Measurements from ENCODE around the gene TGFB1. TPM values are rescaled to one million over a fixed set of nuclear protein-coding genes. Genes with fewer than 3 reads are reported as not detected.
A peak's percentile ranks its signal among the peaks of the same experiment; 100 is the strongest.
"Not testable (repeated sequence)": the region's sequence is repeated elsewhere in the genome, so short reads cannot be mapped to it uniquely, and the experiment has no call there.

The TGFB1 gene
- total RNA-seq, 1 donor from 2014 or later = 193 TPM

GRCh38 chr19:41295499-41295898 is 58.2 kb downstream of the TGFB1 start:
- H3K27ac Mint-ChIP-seq (ENCODE audit: unreplicated experiment) = peak overlapping the region; percentile 30
- DNase-seq (ENCODE audit: low spot score) = no peak
- H3K4me3 Mint-ChIP-seq (ENCODE audit: unreplicated experiment) = peak overlapping the region; percentile 71
- H3K4me1 Mint-ChIP-seq (ENCODE audit: unreplicated experiment) = peaks cover 23% of the 10 kb centered on the region
- H3K27me3 Mint-ChIP-seq (ENCODE audit: unreplicated experiment) = no peaks in the 10 kb centered on the region
- H3K36me3 Mint-ChIP-seq (ENCODE audit: low read depth, unreplicated experiment) = peaks cover 82% of the 10 kb centered on the region
- H3K9me3 Mint-ChIP-seq (ENCODE audit: unreplicated experiment) = no peaks in the 10 kb centered on the region
- no peak for TF ChIP-seq CTCF (IDR thresholded peaks at IDR 0.05; ENCODE audit: unreplicated experiment)

- Mint-ChIP-seq H3K4me3 (ENCODE audit: unreplicated experiment) (peak overlapping the region; percentile 77), H3K27me3 (ENCODE audit: unreplicated experiment) (no peaks in the 10 kb centered on the region), H3K27ac (ENCODE audit: unreplicated experiment) (no peak overlapping the region), H3K4me1 (ENCODE audit: unreplicated experiment) (peaks cover 13% of the 10 kb centered on the region), H3K36me3 (ENCODE audit: low read depth, unreplicated experiment) (peaks cover 75% of the 10 kb centered on the region), H3K9me3 (ENCODE audit: unreplicated experiment) (no peaks in the 10 kb centered on the region)
- no peak for TF ChIP-seq CTCF (IDR thresholded peaks at IDR 0.05; ENCODE audit: unreplicated experiment)
- no peak for DNase-seq (ENCODE audit: low spot score)
Observed at GRCh38 chr19:41294393-41294792, 59.3 kb downstream of the TGFB1 start.

GRCh38 chr19:41289814-41290213 is 63.9 kb downstream of the TGFB1 start:
- not testable (repeated sequence) for H3K27me3 Mint-ChIP-seq (ENCODE audit: unreplicated experiment); DNase-seq (ENCODE audit: low spot score); H3K4me3 Mint-ChIP-seq (ENCODE audit: unreplicated experiment); H3K4me1 Mint-ChIP-seq (ENCODE audit: unreplicated experiment); H3K9me3 Mint-ChIP-seq (ENCODE audit: unreplicated experiment); H3K27ac Mint-ChIP-seq (ENCODE audit: unreplicated experiment)
- H3K36me3 Mint-ChIP-seq (ENCODE audit: low read depth, unreplicated experiment) = peaks cover 47% of the 10 kb centered on the region

GRCh38 chr19:41288673-41289530 is 64.8 kb downstream of the TGFB1 start:
- H3K4me3 Mint-ChIP-seq (ENCODE audit: unreplicated experiment) = peak overlapping the region; percentile 67
- H3K36me3 Mint-ChIP-seq (ENCODE audit: low read depth, unreplicated experiment) = peaks cover 42% of the 10 kb centered on the region
- no peak overlapping the region for H3K27ac Mint-ChIP-seq (ENCODE audit: unreplicated experiment)
- no peak for TF ChIP-seq CTCF (IDR thresholded peaks at IDR 0.05; ENCODE audit: unreplicated experiment)
- H3K4me1 Mint-ChIP-seq (ENCODE audit: unreplicated experiment) = no peaks in the 10 kb centered on the region
- no peaks in the 10 kb centered on the region for H3K27me3 Mint-ChIP-seq (ENCODE audit: unreplicated experiment)
- DNase-seq (ENCODE audit: low spot score) = no peak
- H3K9me3 Mint-ChIP-seq (ENCODE audit: unreplicated experiment) = no peaks in the 10 kb centered on the region

Other genes with a start within 250 kb of the TGFB1 start
- gene CYP2F1, start 239.5 kb downstream of the TGFB1 start, total RNA-seq (ENCODE audit: unreplicated experiment) = not detected
- gene CYP2S1, start 160.7 kb downstream of the TGFB1 start, total RNA-seq (ENCODE audit: unreplicated experiment) = 17.5 TPM
- 5.5 TPM for gene AXL, start 134.7 kb downstream of the TGFB1 start, total RNA-seq (ENCODE audit: unreplicated experiment)
- gene HNRNPUL1, start 89.5 kb downstream of the TGFB1 start, total RNA-seq (ENCODE audit: unreplicated experiment) = 259 TPM
- 28.6 TPM for gene CCDC97, start 43.8 kb downstream of the TGFB1 start, total RNA-seq (ENCODE audit: unreplicated experiment)
- 6.8 TPM for gene B9D2, start 10.2 kb upstream of the TGFB1 start, total RNA-seq (ENCODE audit: unreplicated experiment)
- gene TMEM91, start 22.6 kb upstream of the TGFB1 start, total RNA-seq (ENCODE audit: unreplicated experiment) = 7.6 TPM
- gene EXOSC5, start 43.4 kb upstream of the TGFB1 start, total RNA-seq (ENCODE audit: unreplicated experiment) = 15.2 TPM
- 25.0 TPM for gene BCKDHA, start 43.9 kb upstream of the TGFB1 start, total RNA-seq (ENCODE audit: unreplicated experiment)
- gene B3GNT8, start 73.5 kb upstream of the TGFB1 start, total RNA-seq (ENCODE audit: unreplicated experiment) = 10.7 TPM
- 75.5 TPM for gene DMAC2, start 86.0 kb upstream of the TGFB1 start, total RNA-seq (ENCODE audit: unreplicated experiment)
- gene ERICH4, start 89.2 kb upstream of the TGFB1 start, total RNA-seq (ENCODE audit: unreplicated experiment) = not detected
- 74.1 TPM for gene CEACAM21, start 222.2 kb upstream of the TGFB1 start, total RNA-seq (ENCODE audit: unreplicated experiment)